LNCaP clone FGC (cell line): ENCODE data around the gene CD52.
A peak's percentile ranks its signal among the peaks of the same experiment; 100 is the strongest.
"Not testable (repeated sequence)": the region's sequence is repeated elsewhere in the genome, so short reads cannot be mapped to it uniquely, and the experiment has no call there.

Experiments used
- DNase-seq: peaks from one replicate; pipeline ENCODE4 v3.0.0-alpha.2; 2011; ENCODE audit warnings: low read depth
- H3K4me3 ChIP-seq: 2 replicates; pipeline ENCODE4 v1.5.1; 2011; ENCODE audit warnings: mild to moderate bottlenecking, low read depth, low read length, control low read depth
- CTCF ChIP-seq: IDR thresholded peaks from 2 replicates; pipeline ENCODE4 v1.5.1; 2012; ENCODE audit warnings: mild to moderate bottlenecking; ENCODE audit not compliant: control insufficient read depth, insufficient read depth; ENCODE audit errors: extremely low read depth

Gene CD52

DNA sequence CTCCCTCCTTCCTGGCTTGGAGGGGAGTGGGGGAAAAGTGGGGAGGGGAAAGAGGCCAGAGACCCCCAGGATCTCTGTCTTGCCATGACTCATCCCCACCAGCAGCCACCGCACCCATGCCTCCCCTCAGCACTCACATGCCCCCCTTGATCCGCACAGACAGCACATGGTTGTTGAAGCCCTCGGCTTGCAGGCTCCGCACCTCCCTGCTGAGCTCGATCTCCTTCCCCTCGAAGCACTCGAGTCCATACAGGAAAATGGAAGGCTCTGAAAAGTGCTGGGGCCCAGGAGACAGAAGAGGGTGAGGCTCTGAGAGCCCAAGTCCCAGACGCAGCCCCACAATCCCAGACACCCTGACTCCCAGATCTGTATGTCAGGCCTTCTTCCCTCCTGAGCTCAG lies 10.8 kb downstream of the CD52 start:
- DNase-seq, result no peak
- no peak overlapping the region for H3K4me3 ChIP-seq
- no peak for TF ChIP-seq CTCF

DNA sequence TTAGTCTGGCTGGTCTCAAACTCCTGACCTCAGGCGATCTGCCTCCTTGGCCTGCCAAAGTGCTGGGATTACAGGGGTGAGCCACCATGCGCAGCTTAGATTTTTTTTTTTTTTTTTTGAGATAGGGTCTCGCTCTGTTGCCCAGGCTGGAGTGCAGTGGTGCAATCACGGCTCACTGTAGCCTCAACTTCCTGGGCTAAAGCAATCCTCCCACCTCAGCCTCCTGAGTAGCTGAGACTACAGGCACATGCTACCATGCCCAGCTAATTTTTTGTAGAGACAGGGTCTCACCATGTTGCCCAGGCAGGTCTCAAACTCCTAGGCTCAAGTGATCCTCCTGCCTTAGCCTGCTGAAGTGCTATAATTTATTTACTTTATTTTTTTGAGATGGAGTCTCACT lies 11.6 kb downstream of the CD52 start:
- not testable (repeated sequence) for DNase-seq, H3K4me3 ChIP-seq

DNA sequence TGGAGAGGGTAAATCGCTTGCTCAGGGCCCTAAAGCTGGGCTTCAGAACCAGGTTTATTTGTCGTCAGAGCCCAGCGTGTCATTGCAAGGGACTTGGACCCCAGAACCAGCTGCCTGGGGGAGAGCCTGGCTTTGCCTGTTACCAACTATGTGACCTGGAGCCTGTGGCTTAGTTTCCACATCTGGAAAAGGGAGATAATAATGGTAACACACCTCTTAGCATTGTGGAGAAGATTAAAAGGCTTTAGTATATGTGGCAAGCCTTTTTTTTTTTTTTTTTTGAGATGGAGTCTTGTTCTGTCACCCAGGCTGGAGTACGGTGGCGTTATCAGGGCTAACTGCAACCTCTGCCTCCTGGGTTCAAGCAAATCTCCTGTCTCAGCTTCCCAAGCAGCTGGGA lies 12.5 kb downstream of the CD52 start:
- DNase-seq, result no peak
- TF ChIP-seq CTCF, result no peak
- H3K4me3 ChIP-seq, result no peak overlapping the region

DNA sequence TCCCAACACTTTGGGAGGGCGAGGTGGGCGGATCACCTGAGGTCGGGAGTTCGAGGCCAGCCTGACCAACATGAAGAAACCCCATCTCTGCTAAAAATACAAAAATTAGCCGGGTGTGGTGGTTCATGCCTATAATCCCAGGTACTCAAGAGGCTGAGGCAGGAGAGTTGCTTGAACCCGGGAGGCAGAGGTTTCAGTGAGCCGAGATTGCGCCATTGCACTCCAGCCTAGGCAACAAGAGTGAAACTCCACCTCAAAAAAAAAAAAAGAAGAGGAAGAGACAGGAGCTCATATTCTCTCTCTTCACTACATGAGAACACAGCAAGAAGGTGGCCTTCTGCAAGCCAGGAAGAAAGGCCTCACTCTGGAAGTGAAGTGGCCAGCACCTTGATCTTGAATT lies 15.6 kb downstream of the CD52 start:
- not testable (repeated sequence) for H3K4me3 ChIP-seq, DNase-seq

GRCh38 chr1:26335774-26336476 lies 18.2 kb downstream of the CD52 start:
- no peak for DNase-seq
- no peak for TF ChIP-seq CTCF
- peak overlapping the region; percentile 56 for H3K4me3 ChIP-seq

GRCh38 chr1:26336477-26337205 lies 18.9 kb downstream of the CD52 start:
- peak; percentile 26 for DNase-seq
- TF ChIP-seq CTCF, result no peak
- H3K4me3 ChIP-seq, result peak overlapping the region; percentile 56

DNA sequence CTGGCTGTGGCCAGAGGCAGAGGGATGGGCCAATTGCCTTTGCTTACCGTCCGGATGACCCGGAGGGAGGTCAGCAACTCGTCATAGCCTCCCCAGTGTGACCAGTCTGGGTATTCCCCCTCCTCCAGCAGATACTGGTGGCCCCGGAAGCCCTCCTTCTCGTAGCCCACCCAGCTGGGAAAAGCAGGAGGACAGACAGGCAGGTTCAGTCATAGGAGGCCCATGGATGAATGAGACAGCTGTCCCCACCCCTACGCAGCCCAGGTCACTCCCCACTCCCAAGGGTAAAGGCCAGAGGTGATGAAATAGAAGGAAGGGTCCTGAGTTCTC lies 19.4 kb downstream of the CD52 start:
- no peak for DNase-seq
- TF ChIP-seq CTCF, result no peak
- H3K4me3 ChIP-seq, result no peak overlapping the region

- H3K4me3 ChIP-seq, result no peak overlapping the region
- DNase-seq, result no peak
- no peak for TF ChIP-seq CTCF
Observed at GRCh38 chr1:26337625-26338024, 19.9 kb downstream of the CD52 start.
